ENCODE results near the gene PREX1. TPM values are rescaled to one million over a fixed set of nuclear protein-coding genes. Genes with fewer than 3 reads are reported as not detected.
"Not testable (repeated sequence)": the region's sequence is repeated elsewhere in the genome, so short reads cannot be mapped to it uniquely, and the experiment has no call there.

Gene PREX1
- total RNA-seq, 1 donor from 2014 or later: 65.5 TPM

DNA sequence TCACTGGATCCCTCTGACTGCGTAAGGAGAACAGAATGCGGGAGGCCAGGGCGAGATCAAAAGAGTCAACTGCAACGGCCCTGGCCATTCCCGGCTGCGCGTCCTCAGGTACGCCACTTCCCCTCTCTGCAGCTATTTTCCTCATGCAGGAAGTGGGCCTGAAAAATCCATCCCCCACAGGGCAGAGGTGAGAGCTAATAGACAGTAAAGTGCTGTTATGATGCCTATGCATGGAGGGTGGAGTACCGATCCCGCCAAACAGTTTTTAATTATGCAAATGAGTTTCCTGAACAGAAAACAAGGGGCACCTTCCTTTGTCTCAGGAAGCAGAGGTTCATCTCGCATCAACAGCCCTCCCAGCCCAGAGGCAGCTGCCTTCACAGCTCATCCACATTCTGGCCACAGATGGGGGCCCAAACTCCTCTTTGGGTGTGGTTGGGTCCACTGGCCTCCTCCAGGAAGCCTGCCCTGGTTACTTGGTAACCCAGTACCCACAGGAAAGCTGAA, 9.3 kb downstream of the PREX1 start:
- Mint-ChIP-seq H3K36me3 (ENCODE audit: low read depth) (peaks cover 45% of the 10 kb centered on the region), H3K27ac (peak overlapping the region; percentile 84), H3K4me3 (peak overlapping the region; percentile 64), H3K4me1 (peaks cover 76% of the 10 kb centered on the region), H3K27me3 (no peaks in the 10 kb centered on the region), H3K9me3 (no peaks in the 10 kb centered on the region)
- peak; percentile 77 for DNase-seq
- intact Hi-C loops (cut with micrococcal nuclease): no loop called here

DNA sequence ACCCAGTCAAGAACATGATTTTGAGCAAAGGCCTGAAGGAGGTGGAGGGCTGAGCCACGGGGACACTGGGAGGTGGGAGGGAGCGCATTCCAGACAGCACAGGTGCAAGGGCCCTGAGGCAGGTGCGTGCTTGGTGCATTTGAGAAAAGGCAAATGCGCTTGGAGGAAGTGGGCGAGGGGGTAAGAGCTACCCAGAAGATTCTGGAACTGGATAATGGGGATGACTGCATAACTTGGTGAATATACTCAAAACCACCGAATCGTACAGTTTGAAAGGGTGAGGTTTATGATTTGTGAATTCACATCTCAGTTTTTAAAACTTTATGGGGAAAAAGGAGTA, 9.8 kb downstream of the PREX1 start:
- Mint-ChIP-seq H3K9me3 (no peaks in the 10 kb centered on the region), H3K4me1 (peaks cover 71% of the 10 kb centered on the region), H3K4me3 (peak overlapping the region; percentile 64), H3K27me3 (no peaks in the 10 kb centered on the region), H3K27ac (peak overlapping the region; percentile 84), H3K36me3 (ENCODE audit: low read depth) (peaks cover 45% of the 10 kb centered on the region)
- no peak for DNase-seq
- intact Hi-C loops (cut with micrococcal nuclease): no loop called here

DNA sequence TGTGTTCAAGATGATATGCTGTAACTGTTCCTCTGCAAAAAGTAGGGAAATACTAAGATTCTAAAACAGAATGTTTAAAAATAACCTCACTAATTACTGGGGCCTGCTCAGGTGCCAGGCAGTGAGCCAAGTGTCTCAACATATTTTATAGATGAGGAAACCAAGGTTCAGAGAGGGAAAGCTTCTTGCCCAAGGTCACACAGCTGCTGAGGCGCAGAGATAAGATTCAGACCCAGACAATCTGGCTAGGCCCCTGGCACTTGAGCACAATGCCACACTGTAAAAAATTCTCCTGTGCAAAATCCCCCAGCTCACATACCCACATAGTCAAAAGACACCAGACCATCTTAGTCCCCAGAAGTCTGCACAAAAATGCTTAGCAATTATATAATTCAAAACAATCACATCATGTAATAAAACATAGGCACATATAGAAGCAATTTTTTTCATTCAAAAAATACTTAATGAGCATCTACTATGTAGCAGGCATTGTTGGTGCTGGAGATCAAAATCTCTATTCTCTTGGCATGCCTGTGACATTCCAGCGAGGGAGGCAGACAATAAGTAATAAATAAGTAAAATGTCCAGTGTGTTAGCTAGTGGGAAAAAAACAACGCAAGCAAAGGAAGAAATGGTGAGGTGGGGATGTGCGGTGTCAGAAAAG, 10.3 kb downstream of the PREX1 start:
- H3K4me3 Mint-ChIP-seq: peak overlapping the region; percentile 64
- intact Hi-C loops (cut with micrococcal nuclease): no loop called here
- no peaks in the 10 kb centered on the region for H3K27me3 Mint-ChIP-seq
- no peaks in the 10 kb centered on the region for H3K9me3 Mint-ChIP-seq
- H3K4me1 Mint-ChIP-seq: peaks cover 66% of the 10 kb centered on the region
- H3K27ac Mint-ChIP-seq: peak overlapping the region; percentile 84
- H3K36me3 Mint-ChIP-seq (ENCODE audit: low read depth): peaks cover 45% of the 10 kb centered on the region
- no peak for DNase-seq

DNA sequence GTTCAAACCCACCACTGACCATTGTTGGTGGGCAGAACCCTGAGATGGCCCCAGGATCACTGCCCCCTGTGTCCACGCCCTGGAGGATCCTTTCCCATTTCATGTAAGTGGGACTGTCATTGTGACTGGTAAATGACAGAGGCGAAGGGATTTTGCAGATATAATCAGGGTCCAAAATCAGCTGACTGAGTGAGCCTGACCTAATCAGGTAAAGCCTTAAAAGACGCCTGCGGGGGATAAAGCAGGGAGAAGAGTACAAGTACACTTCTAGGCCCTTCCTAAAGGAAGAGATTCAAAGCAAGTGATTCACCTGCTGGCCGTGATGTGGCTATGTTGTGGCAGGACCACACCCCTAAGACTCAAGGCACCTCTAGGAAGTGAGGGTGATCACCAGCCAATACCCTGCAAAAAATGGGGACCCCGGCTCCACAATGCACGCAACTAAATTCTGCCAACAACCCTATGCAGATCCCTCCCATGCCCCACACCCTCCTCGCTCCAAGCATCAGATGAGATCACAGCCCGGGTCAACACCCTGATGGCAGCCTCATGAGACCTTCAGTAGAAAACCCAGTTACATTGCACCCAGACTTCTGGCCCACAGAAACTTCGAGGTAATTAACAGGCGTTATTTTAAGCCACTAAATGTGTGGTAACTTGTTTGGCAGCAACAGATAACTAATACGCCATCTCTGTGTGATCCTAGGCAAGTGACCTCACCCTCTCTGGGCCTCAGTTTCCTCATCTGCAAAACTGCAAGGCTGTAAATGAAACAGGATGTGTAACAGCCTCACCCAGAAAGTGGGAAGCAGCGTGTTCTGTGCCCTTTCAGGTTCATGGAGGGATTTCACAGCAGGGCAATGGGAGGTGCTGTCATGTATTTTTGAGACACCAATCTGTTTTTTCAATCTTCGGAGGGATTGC, 11.3 kb downstream of the PREX1 start:
- H3K27me3 Mint-ChIP-seq: no peaks in the 10 kb centered on the region
- no peak for DNase-seq
- H3K4me3 Mint-ChIP-seq: peak overlapping the region; percentile 64
- H3K27ac Mint-ChIP-seq: peak overlapping the region; percentile 84
- peaks cover 60% of the 10 kb centered on the region for H3K4me1 Mint-ChIP-seq
- no peaks in the 10 kb centered on the region for H3K9me3 Mint-ChIP-seq
- peaks cover 48% of the 10 kb centered on the region for H3K36me3 Mint-ChIP-seq (ENCODE audit: low read depth)
- intact Hi-C loops (cut with micrococcal nuclease): no loop called here

DNA sequence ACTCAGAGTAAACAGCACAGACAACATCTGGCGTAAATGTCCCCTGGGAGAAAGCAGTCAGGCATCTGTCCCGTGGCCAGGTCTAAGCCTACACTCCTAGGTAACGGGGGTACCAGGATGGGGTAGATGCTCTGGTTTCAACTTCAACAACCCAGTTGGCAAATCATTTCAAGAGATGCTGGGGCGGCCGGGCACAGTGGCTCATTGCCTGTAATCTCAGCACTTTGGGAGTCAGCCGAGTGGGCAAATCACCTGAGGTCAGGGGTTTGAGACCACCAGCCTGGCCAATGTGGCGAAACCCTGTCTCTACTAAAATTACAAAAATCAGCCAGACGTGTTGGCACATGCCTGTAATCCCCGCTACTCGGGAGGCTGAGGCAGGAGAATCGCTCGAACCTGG, 12.3 kb downstream of the PREX1 start:
- H3K36me3 Mint-ChIP-seq (ENCODE audit: low read depth): peaks cover 50% of the 10 kb centered on the region
- intact Hi-C loops (cut with micrococcal nuclease): no loop called here
- H3K4me3 Mint-ChIP-seq: no peak overlapping the region
- peaks cover 56% of the 10 kb centered on the region for H3K4me1 Mint-ChIP-seq
- no peak overlapping the region for H3K27ac Mint-ChIP-seq
- no peak for DNase-seq
- no peaks in the 10 kb centered on the region for H3K27me3 Mint-ChIP-seq
- no peaks in the 10 kb centered on the region for H3K9me3 Mint-ChIP-seq

DNA sequence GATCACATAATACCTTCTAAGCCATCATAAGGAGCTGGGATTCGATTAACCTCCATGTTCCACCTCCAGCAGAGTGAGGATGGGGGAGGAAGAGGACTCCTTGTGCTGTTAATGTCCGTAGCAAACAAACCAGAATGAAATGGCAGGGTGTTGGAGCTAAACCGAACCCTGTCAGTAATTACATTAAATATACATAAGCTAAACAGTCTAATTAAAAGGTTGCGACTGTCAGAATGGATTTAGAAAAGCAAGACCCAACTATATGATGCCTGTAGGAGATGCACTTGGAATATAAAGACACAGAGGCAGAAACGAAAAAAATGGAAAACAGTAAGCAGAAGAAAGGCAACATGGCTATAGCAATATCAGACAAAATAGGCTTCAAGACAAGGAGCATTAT, 13.2 kb downstream of the PREX1 start:
- no peaks in the 10 kb centered on the region for H3K9me3 Mint-ChIP-seq
- H3K4me1 Mint-ChIP-seq: peaks cover 47% of the 10 kb centered on the region
- peaks cover 49% of the 10 kb centered on the region for H3K36me3 Mint-ChIP-seq (ENCODE audit: low read depth)
- no peaks in the 10 kb centered on the region for H3K27me3 Mint-ChIP-seq
- no peak for DNase-seq
- H3K27ac Mint-ChIP-seq: peak overlapping the region; percentile 11
- intact Hi-C loops (cut with micrococcal nuclease): no loop called here
- H3K4me3 Mint-ChIP-seq: no peak overlapping the region

DNA sequence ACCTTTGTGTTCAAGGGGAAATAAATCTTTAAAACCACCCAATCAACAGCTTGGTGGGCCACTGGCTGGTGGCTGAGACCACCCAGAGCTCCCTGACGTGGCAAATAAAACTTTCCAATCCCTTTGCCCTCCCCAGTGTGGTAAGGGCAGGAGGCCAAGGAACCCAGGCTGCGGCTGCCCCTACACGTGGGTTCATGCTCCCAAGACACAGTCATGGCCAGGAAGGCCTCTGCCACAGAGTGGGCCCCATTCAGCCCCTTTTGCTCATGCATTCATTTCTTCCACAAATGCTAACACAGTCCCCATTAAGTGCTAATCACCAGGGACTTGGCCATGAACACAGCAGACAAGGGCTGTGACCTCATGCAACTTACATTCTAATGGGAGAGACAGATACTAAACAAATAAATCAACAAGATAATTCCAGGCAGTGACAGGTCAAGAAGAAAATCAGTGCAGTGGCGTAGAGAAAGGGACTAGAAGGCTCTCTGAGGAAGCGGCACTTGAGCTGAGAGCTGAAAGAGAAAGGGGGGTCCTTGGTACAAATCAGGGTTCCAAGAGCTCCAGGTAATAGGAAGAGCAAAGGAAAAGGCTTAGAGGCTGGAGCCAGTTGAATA, 13.8 kb downstream of the PREX1 start:
- no peak for DNase-seq
- H3K27ac Mint-ChIP-seq: no peak overlapping the region
- peaks cover 49% of the 10 kb centered on the region for H3K36me3 Mint-ChIP-seq (ENCODE audit: low read depth)
- intact Hi-C loops (cut with micrococcal nuclease): no loop called here
- H3K4me1 Mint-ChIP-seq: peaks cover 44% of the 10 kb centered on the region
- no peaks in the 10 kb centered on the region for H3K27me3 Mint-ChIP-seq
- H3K9me3 Mint-ChIP-seq: no peaks in the 10 kb centered on the region
- H3K4me3 Mint-ChIP-seq: no peak overlapping the region

DNA sequence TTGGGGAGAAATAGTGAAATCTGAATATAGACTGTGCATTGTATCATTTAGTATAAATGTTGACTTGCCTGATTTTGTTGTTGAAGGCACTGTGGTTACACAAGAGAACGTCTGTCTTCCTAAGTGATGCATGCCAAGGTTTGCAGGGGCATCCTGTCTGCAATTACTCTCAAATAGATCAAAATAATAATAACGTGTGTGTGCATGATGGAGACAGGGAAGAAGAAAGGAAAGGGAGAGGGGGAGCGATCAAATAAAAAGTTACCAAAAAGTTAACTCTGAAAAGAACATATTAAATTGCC, 14.4 kb downstream of the PREX1 start:
- no peak for DNase-seq
- peaks cover 40% of the 10 kb centered on the region for H3K4me1 Mint-ChIP-seq
- intact Hi-C loops (cut with micrococcal nuclease): no loop called here
- peaks cover 49% of the 10 kb centered on the region for H3K36me3 Mint-ChIP-seq (ENCODE audit: low read depth)
- H3K27ac Mint-ChIP-seq: no peak overlapping the region
- peaks cover 4% of the 10 kb centered on the region for H3K9me3 Mint-ChIP-seq
- H3K4me3 Mint-ChIP-seq: no peak overlapping the region
- no peaks in the 10 kb centered on the region for H3K27me3 Mint-ChIP-seq

DNA sequence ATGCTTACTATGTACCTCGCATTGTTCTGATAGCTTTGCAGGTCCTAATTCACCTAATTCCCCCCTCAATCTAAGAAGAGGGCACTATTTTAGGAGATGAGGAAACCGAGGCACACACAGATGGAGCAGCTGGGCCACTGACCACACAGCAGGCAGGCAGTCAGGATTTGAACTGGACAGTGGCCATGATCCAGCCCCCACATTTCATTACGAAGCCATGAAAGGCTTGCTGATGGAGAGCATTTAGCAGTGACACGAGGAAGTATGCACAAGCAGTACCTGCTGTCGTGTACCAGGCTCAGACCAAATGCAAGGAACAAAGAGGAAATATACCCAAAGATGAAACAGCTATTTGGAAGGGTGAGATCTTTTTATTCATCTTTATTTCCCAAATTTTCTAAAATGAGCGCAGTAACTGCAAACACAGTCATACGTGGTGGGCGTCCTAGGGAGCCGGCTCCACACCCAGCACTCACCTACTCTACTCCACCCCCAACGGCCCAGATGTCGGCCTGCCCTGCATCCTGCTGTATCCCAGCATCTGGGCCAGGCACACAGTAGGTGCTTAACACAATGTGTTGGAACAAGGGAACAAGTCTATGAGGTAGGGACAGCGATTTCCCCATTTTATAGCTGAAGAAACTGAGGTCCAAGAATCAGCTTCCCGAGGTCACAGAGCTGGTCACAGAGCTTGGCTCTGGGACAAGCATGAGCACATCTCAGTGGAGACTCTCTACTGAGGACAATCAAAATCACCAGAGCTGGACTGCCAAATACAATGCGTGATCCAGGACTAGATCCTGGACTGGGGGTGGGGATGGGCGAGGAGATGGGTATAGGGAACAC, 15.0 kb downstream of the PREX1 start:
- H3K36me3 Mint-ChIP-seq (ENCODE audit: low read depth): peaks cover 51% of the 10 kb centered on the region
- no peak overlapping the region for H3K27ac Mint-ChIP-seq
- intact Hi-C loops (cut with micrococcal nuclease): no loop called here
- no peak overlapping the region for H3K4me3 Mint-ChIP-seq
- H3K4me1 Mint-ChIP-seq: peaks cover 35% of the 10 kb centered on the region
- no peak for DNase-seq
- H3K27me3 Mint-ChIP-seq: no peaks in the 10 kb centered on the region
- peaks cover 4% of the 10 kb centered on the region for H3K9me3 Mint-ChIP-seq

DNA sequence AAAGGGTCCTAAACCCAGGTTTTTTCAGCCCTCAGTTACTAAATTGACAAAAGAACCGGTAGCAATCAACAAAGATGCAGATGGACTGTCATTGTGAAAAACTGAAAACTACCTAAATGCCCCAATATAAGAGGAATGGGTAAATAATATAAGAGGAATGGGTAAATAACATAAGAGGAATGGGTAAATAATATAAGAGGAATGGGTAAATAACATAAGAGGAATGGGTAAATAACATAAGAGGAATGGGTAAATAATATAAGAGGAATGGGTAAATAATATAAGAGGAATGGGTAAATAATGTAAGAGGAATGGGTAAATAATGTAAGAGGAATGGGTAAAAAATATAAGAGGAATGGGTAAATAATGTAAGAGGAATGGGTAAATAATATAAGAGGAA, 15.7 kb downstream of the PREX1 start:
- Mint-ChIP-seq H3K36me3 (ENCODE audit: low read depth) (peaks cover 51% of the 10 kb centered on the region), H3K4me1 (peaks cover 27% of the 10 kb centered on the region)
- H3K27me3 Mint-ChIP-seq; H3K4me3 Mint-ChIP-seq; H3K27ac Mint-ChIP-seq; H3K9me3 Mint-ChIP-seq; DNase-seq; intact Hi-C loops (cut with micrococcal nuclease): not testable (repeated sequence)

DNA sequence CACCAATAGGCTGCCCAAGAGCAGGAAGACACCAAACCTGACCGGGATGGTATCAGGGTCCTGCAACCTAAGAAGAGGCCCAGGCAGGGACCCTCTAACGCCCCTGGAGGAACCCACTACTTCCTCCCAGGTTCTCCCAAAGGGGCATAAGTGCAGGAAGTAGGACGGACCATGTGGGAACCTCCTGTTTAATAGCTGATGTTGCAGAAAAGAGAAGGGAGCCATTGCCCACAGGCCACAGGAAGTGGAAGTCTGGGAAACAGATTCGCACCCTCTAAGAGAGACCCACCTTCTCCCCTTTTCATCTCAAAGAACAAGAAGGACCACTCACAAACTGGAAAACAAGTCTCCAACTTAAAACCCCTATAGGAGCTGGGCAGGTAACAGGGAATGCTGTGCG, 18.1 kb downstream of the PREX1 start:
- Mint-ChIP-seq H3K36me3 (ENCODE audit: low read depth) (peaks cover 48% of the 10 kb centered on the region), H3K4me3 (no peak overlapping the region), H3K4me1 (peaks cover 21% of the 10 kb centered on the region), H3K27ac (no peak overlapping the region), H3K27me3 (no peaks in the 10 kb centered on the region), H3K9me3 (peaks cover 13% of the 10 kb centered on the region)
- intact Hi-C loops (cut with micrococcal nuclease): no loop called here
- no peak for DNase-seq

DNA sequence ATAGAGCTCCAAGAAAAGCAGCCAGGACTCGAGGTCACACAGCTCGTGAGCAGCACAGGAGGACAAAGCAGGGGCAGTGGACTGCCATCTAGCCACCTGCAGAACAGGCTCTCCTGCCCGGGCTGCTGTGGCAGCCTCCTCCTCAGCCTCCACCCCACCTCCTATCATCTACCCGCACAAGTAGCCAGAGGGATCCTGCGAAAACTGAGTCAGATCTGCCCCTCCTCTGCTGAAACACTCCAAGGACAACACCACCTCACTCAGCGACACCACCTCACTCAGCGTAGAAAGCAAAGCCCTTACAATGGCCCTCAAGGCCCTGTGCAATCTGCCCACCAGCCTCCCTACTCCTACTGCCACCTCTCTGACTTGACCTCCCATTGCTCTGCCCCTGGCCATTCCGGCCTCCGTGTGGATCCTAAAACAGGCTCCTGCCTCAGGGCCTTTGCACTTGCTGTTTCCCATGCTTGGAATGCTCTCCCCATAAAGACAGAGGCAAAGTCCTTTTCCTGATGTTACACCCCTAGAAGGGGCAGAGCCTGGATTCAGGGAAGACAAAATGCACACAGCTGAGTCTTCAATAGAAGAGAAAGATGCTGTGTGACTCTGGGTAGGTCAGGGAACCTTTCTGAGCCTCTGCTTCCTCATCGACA, 19.3 kb downstream of the PREX1 start:
- no peak overlapping the region for H3K4me3 Mint-ChIP-seq
- no peaks in the 10 kb centered on the region for H3K27me3 Mint-ChIP-seq
- H3K36me3 Mint-ChIP-seq (ENCODE audit: low read depth): peaks cover 55% of the 10 kb centered on the region
- peaks cover 13% of the 10 kb centered on the region for H3K9me3 Mint-ChIP-seq
- DNase-seq: no peak
- peak overlapping the region; percentile 12 for H3K27ac Mint-ChIP-seq
- H3K4me1 Mint-ChIP-seq: peaks cover 23% of the 10 kb centered on the region
- intact Hi-C loops (cut with micrococcal nuclease): no loop called here

All from activated CD4-positive, alpha-beta T cell treated with anti-CD3 and anti-CD28 coated beads, Interleukin-2, amount 10 ng/mL, durations not matched to agents 24 days and 14 days (primary cell).